HEK293 (cell line): Measurements from ENCODE around the gene OBSCN.

Experiments
- YY1 ChIP-seq: fragments of 450-650 bp; formaldehyde crosslinking; IDR thresholded peaks from 2 replicates; pipeline ENCODE4 v1.5.1; 2018; ENCODE audit warnings: missing biosample characterization, missing genetic modification characterization
- ZNF274 ChIP-seq, 2 experiments: fragments of 200-500 bp in 1 of 2; fragments of 450-650 bp in 1 of 2; sonication (Bioruptor generic) in 1 of 2; formaldehyde crosslinking in 1 of 2; IDR thresholded peaks; 2 replicates each; pipeline versions ENCODE4 v1.5.1 to v1.6.1; 2014 to 2016; ENCODE audit warnings: borderline replicate concordance in 1 of 2, inconsistent platforms in 1 of 2, low read length in 1 of 2, missing biosample characterization in 1 of 2, missing genetic modification characterization in 1 of 2
- ZNF324 ChIP-seq: fragments of 450-650 bp; formaldehyde crosslinking; IDR thresholded peaks from 2 replicates; pipeline ENCODE4 v1.5.1; 2016; ENCODE audit warnings: missing biosample characterization, missing genetic modification characterization
- ZNF596 ChIP-seq: fragments of 450-650 bp; IDR thresholded peaks from 2 replicates; pipeline ENCODE4 v1.5.0; 2018; ENCODE audit warnings: missing biosample characterization, mild to moderate bottlenecking, missing genetic modification characterization, moderate library complexity
- ZNF830 ChIP-seq: fragments of 450-650 bp; IDR thresholded peaks from 2 replicates; pipeline ENCODE4 v1.5.0; 2018; ENCODE audit warnings: missing biosample characterization, missing genetic modification characterization, low read depth, mild to moderate bottlenecking, moderate library complexity
- ZXDB ChIP-seq: fragments of 450-650 bp; formaldehyde crosslinking; IDR thresholded peaks from 2 replicates; pipeline ENCODE4 v1.5.1; 2016; ENCODE audit warnings: missing biosample characterization, missing genetic modification characterization
- TF ChIP-seq, protein P1 (sequence below): fragments of 450-650 bp; formaldehyde crosslinking; IDR thresholded peaks from 2 replicates; pipeline ENCODE4 v1.5.1; 2016; ENCODE audit warnings: missing biosample characterization, missing genetic modification characterization
- TF ChIP-seq, protein P2 (sequence below): fragments of 450-650 bp; formaldehyde crosslinking; IDR thresholded peaks from 2 replicates; pipeline ENCODE4 v1.5.1; 2016; ENCODE audit warnings: missing biosample characterization, missing genetic modification characterization
- TF ChIP-seq, protein P3 (sequence below): fragments of 450-650 bp; formaldehyde crosslinking; IDR thresholded peaks from 2 replicates; pipeline ENCODE4 v1.5.1; 2016; ENCODE audit warnings: missing biosample characterization, missing genetic modification characterization
- TF ChIP-seq, protein P4 (sequence below): fragments of 450-650 bp; formaldehyde crosslinking; IDR thresholded peaks from 2 replicates; pipeline ENCODE4 v1.5.1; 2016; ENCODE audit warnings: missing biosample characterization, missing genetic modification characterization, borderline replicate concordance

DNA sequence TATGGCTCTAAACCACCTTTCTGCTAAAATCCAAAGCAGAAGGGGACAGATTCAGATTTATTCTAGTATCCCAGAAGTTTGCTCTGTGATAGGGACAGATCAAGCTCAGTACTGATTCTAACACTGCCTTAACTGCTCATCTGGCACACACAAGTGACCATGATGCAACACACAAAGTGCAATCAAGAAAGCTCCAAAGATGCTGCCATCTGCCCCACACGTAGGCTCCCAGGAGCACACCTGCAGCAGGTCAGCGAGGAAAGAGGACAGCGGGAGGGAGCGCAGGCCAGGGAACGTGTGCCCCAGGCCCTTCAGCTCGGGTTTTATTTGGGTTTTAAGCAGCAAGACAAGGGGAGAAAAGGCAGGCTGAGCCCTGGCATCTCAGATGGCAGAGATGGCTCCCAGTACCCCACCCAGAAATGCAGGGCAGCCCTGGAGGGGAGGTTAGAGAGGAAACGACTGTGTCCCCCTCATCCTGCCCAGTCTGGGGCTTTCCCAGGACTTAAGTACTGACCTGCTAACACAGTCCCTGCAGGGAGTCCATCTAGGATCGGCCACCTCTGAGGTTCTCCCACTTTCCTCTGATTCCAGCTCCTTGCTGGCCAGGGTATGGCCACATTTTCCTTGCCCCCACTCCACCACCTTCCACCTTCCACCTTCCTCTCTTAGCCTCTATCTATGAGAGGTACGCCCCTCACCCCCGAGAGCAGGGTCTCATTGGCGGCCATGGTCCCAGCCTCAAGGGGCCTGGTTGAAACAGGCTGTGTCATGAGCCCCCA, 197.5 kb downstream of the OBSCN start:
- TF ChIP-seq, protein P1, sequence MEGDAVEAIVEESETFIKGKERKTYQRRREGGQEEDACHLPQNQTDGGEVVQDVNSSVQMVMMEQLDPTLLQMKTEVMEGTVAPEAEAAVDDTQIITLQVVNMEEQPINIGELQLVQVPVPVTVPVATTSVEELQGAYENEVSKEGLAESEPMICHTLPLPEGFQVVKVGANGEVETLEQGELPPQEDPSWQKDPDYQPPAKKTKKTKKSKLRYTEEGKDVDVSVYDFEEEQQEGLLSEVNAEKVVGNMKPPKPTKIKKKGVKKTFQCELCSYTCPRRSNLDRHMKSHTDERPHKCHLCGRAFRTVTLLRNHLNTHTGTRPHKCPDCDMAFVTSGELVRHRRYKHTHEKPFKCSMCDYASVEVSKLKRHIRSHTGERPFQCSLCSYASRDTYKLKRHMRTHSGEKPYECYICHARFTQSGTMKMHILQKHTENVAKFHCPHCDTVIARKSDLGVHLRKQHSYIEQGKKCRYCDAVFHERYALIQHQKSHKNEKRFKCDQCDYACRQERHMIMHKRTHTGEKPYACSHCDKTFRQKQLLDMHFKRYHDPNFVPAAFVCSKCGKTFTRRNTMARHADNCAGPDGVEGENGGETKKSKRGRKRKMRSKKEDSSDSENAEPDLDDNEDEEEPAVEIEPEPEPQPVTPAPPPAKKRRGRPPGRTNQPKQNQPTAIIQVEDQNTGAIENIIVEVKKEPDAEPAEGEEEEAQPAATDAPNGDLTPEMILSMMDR (tag by site-specific recombination), result no peak
- TF ChIP-seq, protein P2, sequence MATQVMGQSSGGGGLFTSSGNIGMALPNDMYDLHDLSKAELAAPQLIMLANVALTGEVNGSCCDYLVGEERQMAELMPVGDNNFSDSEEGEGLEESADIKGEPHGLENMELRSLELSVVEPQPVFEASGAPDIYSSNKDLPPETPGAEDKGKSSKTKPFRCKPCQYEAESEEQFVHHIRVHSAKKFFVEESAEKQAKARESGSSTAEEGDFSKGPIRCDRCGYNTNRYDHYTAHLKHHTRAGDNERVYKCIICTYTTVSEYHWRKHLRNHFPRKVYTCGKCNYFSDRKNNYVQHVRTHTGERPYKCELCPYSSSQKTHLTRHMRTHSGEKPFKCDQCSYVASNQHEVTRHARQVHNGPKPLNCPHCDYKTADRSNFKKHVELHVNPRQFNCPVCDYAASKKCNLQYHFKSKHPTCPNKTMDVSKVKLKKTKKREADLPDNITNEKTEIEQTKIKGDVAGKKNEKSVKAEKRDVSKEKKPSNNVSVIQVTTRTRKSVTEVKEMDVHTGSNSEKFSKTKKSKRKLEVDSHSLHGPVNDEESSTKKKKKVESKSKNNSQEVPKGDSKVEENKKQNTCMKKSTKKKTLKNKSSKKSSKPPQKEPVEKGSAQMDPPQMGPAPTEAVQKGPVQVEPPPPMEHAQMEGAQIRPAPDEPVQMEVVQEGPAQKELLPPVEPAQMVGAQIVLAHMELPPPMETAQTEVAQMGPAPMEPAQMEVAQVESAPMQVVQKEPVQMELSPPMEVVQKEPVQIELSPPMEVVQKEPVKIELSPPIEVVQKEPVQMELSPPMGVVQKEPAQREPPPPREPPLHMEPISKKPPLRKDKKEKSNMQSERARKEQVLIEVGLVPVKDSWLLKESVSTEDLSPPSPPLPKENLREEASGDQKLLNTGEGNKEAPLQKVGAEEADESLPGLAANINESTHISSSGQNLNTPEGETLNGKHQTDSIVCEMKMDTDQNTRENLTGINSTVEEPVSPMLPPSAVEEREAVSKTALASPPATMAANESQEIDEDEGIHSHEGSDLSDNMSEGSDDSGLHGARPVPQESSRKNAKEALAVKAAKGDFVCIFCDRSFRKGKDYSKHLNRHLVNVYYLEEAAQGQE (tag by site-specific recombination), result no peak
- TF ChIP-seq, protein P3, sequence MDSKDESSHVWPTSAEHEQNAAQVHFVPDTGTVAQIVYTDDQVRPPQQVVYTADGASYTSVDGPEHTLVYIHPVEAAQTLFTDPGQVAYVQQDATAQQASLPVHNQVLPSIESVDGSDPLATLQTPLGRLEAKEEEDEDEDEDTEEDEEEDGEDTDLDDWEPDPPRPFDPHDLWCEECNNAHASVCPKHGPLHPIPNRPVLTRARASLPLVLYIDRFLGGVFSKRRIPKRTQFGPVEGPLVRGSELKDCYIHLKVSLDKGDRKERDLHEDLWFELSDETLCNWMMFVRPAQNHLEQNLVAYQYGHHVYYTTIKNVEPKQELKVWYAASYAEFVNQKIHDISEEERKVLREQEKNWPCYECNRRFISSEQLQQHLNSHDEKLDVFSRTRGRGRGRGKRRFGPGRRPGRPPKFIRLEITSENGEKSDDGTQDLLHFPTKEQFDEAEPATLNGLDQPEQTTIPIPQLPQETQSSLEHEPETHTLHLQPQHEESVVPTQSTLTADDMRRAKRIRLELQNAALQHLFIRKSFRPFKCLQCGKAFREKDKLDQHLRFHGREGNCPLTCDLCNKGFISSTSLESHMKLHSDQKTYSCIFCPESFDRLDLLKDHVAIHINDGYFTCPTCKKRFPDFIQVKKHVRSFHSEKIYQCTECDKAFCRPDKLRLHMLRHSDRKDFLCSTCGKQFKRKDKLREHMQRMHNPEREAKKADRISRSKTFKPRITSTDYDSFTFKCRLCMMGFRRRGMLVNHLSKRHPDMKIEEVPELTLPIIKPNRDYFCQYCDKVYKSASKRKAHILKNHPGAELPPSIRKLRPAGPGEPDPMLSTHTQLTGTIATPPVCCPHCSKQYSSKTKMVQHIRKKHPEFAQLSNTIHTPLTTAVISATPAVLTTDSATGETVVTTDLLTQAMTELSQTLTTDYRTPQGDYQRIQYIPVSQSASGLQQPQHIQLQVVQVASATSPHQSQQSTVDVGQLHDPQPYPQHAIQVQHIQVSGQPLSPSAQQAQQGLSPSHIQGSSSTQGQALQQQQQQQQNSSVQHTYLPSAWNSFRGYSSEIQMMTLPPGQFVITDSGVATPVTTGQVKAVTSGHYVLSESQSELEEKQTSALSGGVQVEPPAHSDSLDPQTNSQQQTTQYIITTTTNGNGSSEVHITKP, result no peak
- TF ChIP-seq ZNF274 (IDR thresholded peaks at IDR 0.05; ENCODE audit: low read length) (no peak), ZNF274 (tag by site-specific recombination; IDR thresholded peaks at IDR 0.05; ENCODE audit: borderline replicate concordance) (no peak), ZNF596 (tag by site-specific recombination) (no peak), ZXDB (tag by site-specific recombination) (no peak), YY1 (tag by site-specific recombination) (no peak), ZNF324 (tag by site-specific recombination) (no peak), ZNF830 (no peak)
- TF ChIP-seq, protein P4, sequence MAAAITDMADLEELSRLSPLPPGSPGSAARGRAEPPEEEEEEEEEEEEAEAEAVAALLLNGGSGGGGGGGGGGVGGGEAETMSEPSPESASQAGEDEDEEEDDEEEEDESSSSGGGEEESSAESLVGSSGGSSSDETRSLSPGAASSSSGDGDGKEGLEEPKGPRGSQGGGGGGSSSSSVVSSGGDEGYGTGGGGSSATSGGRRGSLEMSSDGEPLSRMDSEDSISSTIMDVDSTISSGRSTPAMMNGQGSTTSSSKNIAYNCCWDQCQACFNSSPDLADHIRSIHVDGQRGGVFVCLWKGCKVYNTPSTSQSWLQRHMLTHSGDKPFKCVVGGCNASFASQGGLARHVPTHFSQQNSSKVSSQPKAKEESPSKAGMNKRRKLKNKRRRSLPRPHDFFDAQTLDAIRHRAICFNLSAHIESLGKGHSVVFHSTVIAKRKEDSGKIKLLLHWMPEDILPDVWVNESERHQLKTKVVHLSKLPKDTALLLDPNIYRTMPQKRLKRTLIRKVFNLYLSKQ, result no peak
